Neuronal stem cell (in vitro differentiated cells): ENCODE data around the gene PADI3.

Experiments
- DNase-seq: peaks from one replicate; pipeline ENCODE4 v3.0.0-alpha.2; 2013; ENCODE audit warnings: low spot score
- H2AFZ ChIP-seq: one replicate; pipeline ENCODE4 v1.6.1; 2013; ENCODE audit warnings: mild to moderate bottlenecking, low read length, inconsistent platforms
- H2AK5ac ChIP-seq: 2 replicates; pipeline ENCODE4 v1.6.1; 2013; ENCODE audit warnings: low read depth, mild to moderate bottlenecking, inconsistent platforms, low read length, moderate library complexity, mixed read lengths
- H2BK120ac ChIP-seq: 2 replicates; pipeline ENCODE4 v1.6.1; 2013; ENCODE audit warnings: low read depth, mild to moderate bottlenecking, inconsistent platforms, low read length, moderate library complexity, mixed read lengths
- H2BK12ac ChIP-seq: one replicate; pipeline ENCODE4 v1.6.1; 2013; ENCODE audit warnings: low read length, inconsistent platforms
- H2BK15ac ChIP-seq: 2 replicates; pipeline ENCODE4 v1.6.1; 2013; ENCODE audit warnings: mild to moderate bottlenecking, low read length, inconsistent platforms, mixed read lengths
- H2BK5ac ChIP-seq: one replicate; pipeline ENCODE4 v1.6.1; 2013; ENCODE audit warnings: inconsistent platforms, mild to moderate bottlenecking, low read length, moderate library complexity
- H3K14ac ChIP-seq: one replicate; pipeline ENCODE4 v1.6.1; 2013; ENCODE audit warnings: low read length, inconsistent platforms
- H3K18ac ChIP-seq: 2 replicates; pipeline ENCODE4 v1.6.1; 2013; ENCODE audit warnings: low read length, inconsistent platforms
- H3K23ac ChIP-seq: 2 replicates; pipeline ENCODE4 v1.6.1; 2013; ENCODE audit warnings: low read depth, mild to moderate bottlenecking, mixed read lengths, low read length, inconsistent platforms; ENCODE audit not compliant: poor library complexity
- H3K27ac ChIP-seq: replicated peaks from 3 replicates; pipeline ENCODE4 v1.5.1; 2013; ENCODE audit warnings: low read length, inconsistent platforms
- H3K27me3 ChIP-seq, 3 experiments: 2 replicates each; pipeline ENCODE4 v1.6.1; 2013; ENCODE audit warnings: low read length in 3 of 3, mild to moderate bottlenecking in 2 of 3, inconsistent platforms in 1 of 3, low read depth in 1 of 3, mixed read lengths in 1 of 3, moderate library complexity in 1 of 3; ENCODE audit not compliant: control insufficient read depth in 3 of 3, insufficient read depth in 3 of 3
- H3K36me3 ChIP-seq, 2 donors: replicated peaks in 1 of 2; 2 replicates each; pipeline ENCODE4 v1.6.1; 2013; ENCODE audit warnings: low read length in 2 of 2; ENCODE audit not compliant: control insufficient read depth in 2 of 2, insufficient read depth in 2 of 2
- H3K4ac ChIP-seq: 2 replicates; pipeline ENCODE4 v1.6.1; 2013; ENCODE audit warnings: inconsistent platforms, mild to moderate bottlenecking, low read length, moderate library complexity
- H3K4me1 ChIP-seq, 2 donors: 1 replicate in 1 of 2; 2 replicates in 1 of 2; pipeline ENCODE4 v1.6.1; 2013; ENCODE audit warnings: low read length in 2 of 2, low read depth in 1 of 2; ENCODE audit not compliant: control insufficient read depth in 2 of 2, insufficient read depth in 1 of 2
- H3K4me2 ChIP-seq: one replicate; pipeline ENCODE4 v1.6.1; 2013; ENCODE audit warnings: mild to moderate bottlenecking, low read length, inconsistent platforms; ENCODE audit not compliant: insufficient read depth, poor library complexity, severe bottlenecking
- H3K4me3 ChIP-seq, 2 donors: 2 replicates each; pipeline ENCODE4 v1.5.1; 2013; ENCODE audit warnings: low read length in 2 of 2, mild to moderate bottlenecking in 2 of 2, inconsistent platforms in 1 of 2, moderate library complexity in 1 of 2
- H3K79me1 ChIP-seq: one replicate; pipeline ENCODE4 v1.6.1; 2013; ENCODE audit warnings: low read depth, mild to moderate bottlenecking, inconsistent platforms, low read length, moderate library complexity
- H3K9ac ChIP-seq: one replicate; pipeline ENCODE4 v1.6.1; 2013; ENCODE audit warnings: mild to moderate bottlenecking, low read depth, low read length, inconsistent platforms; ENCODE audit not compliant: poor library complexity
- H3K9me3 ChIP-seq, 2 donors: replicated peaks in 1 of 2; 2 replicates each; pipeline versions ENCODE3 to v1.6.1; 2013; ENCODE audit warnings: low read length in 2 of 2, mild to moderate bottlenecking in 2 of 2, inconsistent platforms in 1 of 2, low read depth in 1 of 2, mixed read lengths in 1 of 2, moderate library complexity in 1 of 2; ENCODE audit not compliant: control insufficient read depth in 2 of 2, insufficient read depth in 1 of 2
- H4K8ac ChIP-seq: one replicate; pipeline ENCODE4 v1.6.1; 2013; ENCODE audit warnings: low read depth, mild to moderate bottlenecking, inconsistent platforms, low read length, moderate library complexity
- H4K91ac ChIP-seq: one replicate; pipeline ENCODE4 v1.6.1; 2013; ENCODE audit warnings: low read length, low read depth, mild to moderate bottlenecking, inconsistent platforms; ENCODE audit not compliant: poor library complexity
- WGBS, 2 donors: extraction: QIAGEN DNeasy Blood & Tissue Kit; methylation state at CpG; one replicate each; pipeline ENCODE4 v1.1.7; 2013; ENCODE audit warnings: missing lambda C conversion rate in 2 of 2, mixed read lengths in 1 of 2; ENCODE audit not compliant: insufficient read length in 2 of 2, insufficient replicate concordance in 1 of 2; ENCODE audit errors: extremely low coverage in 2 of 2; 5-methylcytosine and 5-hydroxymethylcytosine counted together

The PADI3 gene

DNA sequence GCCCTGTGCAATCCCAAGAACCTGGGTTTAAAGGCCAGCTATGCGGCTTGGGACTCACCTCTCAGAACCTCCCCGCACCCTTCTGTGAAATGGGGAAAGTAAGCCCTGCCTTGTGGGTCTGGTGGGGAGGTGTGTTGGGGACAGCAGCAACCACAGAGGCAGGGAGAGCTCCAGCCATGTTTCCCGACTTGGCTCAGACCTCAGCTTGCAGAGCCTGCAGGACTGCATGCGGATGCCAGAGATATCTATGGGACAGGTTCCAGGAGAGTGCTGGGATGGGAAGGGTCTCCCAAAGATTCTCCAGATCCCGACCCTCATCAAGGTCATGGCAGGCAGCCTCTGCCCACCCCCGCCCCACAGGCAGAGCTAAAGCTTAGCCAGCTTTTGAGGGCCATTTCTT, 23.8 kb upstream of the PADI3 start:
- Histone ChIP-seq H4K91ac (no peak overlapping the region), H2AFZ (no peak overlapping the region), H3K9me3 (no peaks in the 10 kb centered on the region), H2AK5ac (peak overlapping the region; percentile 11), H2BK5ac (no peak overlapping the region), H4K8ac (no peak overlapping the region), H2BK120ac (no peak overlapping the region), H3K14ac (no peak overlapping the region), H3K4ac (no peak overlapping the region), H3K23ac (no peak overlapping the region), H3K27ac (no peak overlapping the region), H3K9ac (no peak overlapping the region), H3K79me1 (no peaks in the 10 kb centered on the region), H3K36me3 (no peaks in the 10 kb centered on the region), H3K18ac (peak overlapping the region; percentile 36), H3K4me1 (no peaks in the 10 kb centered on the region), H2BK12ac (no peak overlapping the region), H3K4me2 (no peak overlapping the region), H3K4me3 (no peak overlapping the region), H3K27me3 (peaks cover 0 to 20% (median 0%) of the 10 kb centered on the region in 3 experiments), H2BK15ac (no peak overlapping the region)
- WGBS, 2 donors: no CpG with 5 or more reads among the region's 6 CpGs
- no peak for DNase-seq

DNA sequence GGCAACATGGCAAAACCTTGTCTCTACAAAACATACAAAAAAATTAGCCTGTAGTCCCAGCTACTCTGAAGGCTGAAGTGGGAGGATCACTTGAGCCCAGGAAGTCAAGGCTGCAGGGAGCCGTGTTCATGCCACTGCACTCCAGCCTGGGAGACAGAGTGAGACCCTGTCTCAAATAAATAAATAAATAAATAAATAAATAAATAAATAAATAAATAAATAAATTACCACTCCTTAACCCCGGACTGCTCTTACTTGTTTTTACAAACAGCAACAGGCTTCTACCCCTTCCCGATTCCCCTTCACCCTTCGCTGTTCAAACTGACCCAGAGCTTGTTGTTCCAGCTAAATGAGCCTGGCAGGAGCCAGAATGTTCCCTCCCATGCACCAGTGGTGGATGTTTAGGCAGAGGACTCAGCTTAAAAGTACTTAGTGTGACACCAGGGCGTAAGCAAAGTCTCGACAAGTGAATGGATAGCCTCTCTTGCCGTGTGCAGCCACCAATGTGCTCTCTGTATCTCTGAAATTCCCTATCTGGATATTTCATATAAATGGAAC, 21.5 kb upstream of the PADI3 start:
- no peak overlapping the region for H3K9ac ChIP-seq
- H3K27me3 ChIP-seq: peaks cover 0 to 10% (median 0%) of the 10 kb centered on the region in 3 experiments
- H4K8ac ChIP-seq: no peak overlapping the region
- no peak overlapping the region for H2BK15ac ChIP-seq
- H2BK5ac ChIP-seq: no peak overlapping the region
- H2BK120ac ChIP-seq: no peak overlapping the region
- H3K9me3 ChIP-seq: no peaks in the 10 kb centered on the region
- H2BK12ac ChIP-seq: no peak overlapping the region
- no peak for DNase-seq
- H3K4me2 ChIP-seq: no peak overlapping the region
- no peaks in the 10 kb centered on the region for H3K36me3 ChIP-seq
- no peak overlapping the region for H4K91ac ChIP-seq
- H3K18ac ChIP-seq: no peak overlapping the region
- H2AFZ ChIP-seq: no peak overlapping the region
- no peak overlapping the region for H3K14ac ChIP-seq
- H3K4me3 ChIP-seq: no peak overlapping the region
- no peak overlapping the region for H3K4ac ChIP-seq
- no peak overlapping the region for H2AK5ac ChIP-seq
- H3K4me1 ChIP-seq: no peaks in the 10 kb centered on the region
- H3K27ac ChIP-seq: no peak overlapping the region
- no CpG with 5 or more reads among the region's 7 CpGs for WGBS, 2 donors
- no peaks in the 10 kb centered on the region for H3K79me1 ChIP-seq
- H3K23ac ChIP-seq: no peak overlapping the region

DNA sequence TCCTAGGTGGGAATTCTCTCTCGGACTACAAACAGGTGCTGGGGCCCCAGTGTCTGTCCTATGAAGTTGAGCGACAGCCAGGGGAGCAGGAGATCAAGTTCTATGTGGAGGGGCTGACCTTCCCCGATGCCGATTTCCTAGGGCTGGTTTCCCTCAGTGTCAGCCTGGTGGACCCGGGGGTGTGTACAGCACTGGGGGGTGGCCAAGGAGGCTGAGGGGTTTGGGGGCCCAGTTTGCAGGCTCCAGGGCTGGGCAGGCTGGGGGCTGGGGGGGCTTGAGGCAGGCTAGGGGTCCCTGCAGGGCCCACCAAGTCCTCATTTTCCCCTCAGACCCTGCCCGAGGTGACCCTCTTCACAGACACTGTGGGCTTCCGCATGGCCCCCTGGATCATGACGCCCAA, 20.3 kb upstream of the PADI3 start:
- WGBS, 2 donors: no CpG with 5 or more reads among the region's 8 CpGs
- Histone ChIP-seq H3K79me1 (no peaks in the 10 kb centered on the region), H2BK120ac (no peak overlapping the region)

DNA sequence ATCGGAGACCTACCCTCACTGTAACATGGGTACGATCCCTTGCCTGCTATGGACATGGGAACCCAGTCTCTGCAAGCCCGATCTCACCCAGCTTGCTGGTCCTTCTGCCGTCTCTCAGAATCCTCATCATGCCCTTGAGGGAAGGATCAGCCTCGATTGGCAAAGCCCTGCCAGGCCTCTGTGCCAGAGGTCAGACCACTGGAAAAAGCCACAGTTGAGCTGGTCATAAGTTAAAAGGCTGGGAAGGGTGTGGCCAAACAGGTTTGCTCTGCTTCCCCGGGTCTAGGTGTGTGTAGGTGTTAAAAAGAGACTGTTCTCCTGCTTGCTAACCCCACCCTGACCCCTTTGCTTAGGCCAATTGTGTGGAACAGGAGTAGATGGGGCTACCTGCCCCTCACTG, 19.5 kb upstream of the PADI3 start:
- no peaks in the 10 kb centered on the region for H3K9me3 ChIP-seq
- H2BK120ac ChIP-seq: no peak overlapping the region
- no peak overlapping the region for H2BK5ac ChIP-seq
- no peak overlapping the region for H4K8ac ChIP-seq
- no peak overlapping the region for H3K4me3 ChIP-seq
- H3K23ac ChIP-seq: no peak overlapping the region
- H3K27me3 ChIP-seq: peaks cover 0 to 3% (median 0%) of the 10 kb centered on the region in 3 experiments
- no peak overlapping the region for H3K4ac ChIP-seq
- H4K91ac ChIP-seq: no peak overlapping the region
- no peak overlapping the region for H2AFZ ChIP-seq
- H2BK12ac ChIP-seq: no peak overlapping the region
- no peaks in the 10 kb centered on the region for H3K79me1 ChIP-seq
- WGBS, 2 donors: no CpG with 5 or more reads among the region's 6 CpGs
- DNase-seq: no peak
- H3K14ac ChIP-seq: no peak overlapping the region
- no peak overlapping the region for H3K18ac ChIP-seq
- H3K4me1 ChIP-seq: no peaks in the 10 kb centered on the region
- H3K27ac ChIP-seq: no peak overlapping the region
- no peak overlapping the region for H3K9ac ChIP-seq
- H3K4me2 ChIP-seq: no peak overlapping the region
- no peak overlapping the region for H2AK5ac ChIP-seq
- H3K36me3 ChIP-seq: no peaks in the 10 kb centered on the region
- no peak overlapping the region for H2BK15ac ChIP-seq

More for the DNA sequence above, 20.3 kb upstream of the PADI3 start:
- Histone ChIP-seq H2AK5ac (no peak overlapping the region), H3K27me3 (peaks cover 0 to 3% (median 0%) of the 10 kb centered on the region in 3 experiments), H3K4me2 (no peak overlapping the region), H3K9me3 (no peaks in the 10 kb centered on the region), H4K8ac (no peak overlapping the region), H3K36me3 (no peaks in the 10 kb centered on the region), H3K4ac (no peak overlapping the region), H3K27ac (no peak overlapping the region), H3K9ac (no peak overlapping the region), H2BK15ac (no peak overlapping the region), H2BK5ac (no peak overlapping the region), H3K18ac (peak overlapping the region; percentile 41), H2AFZ (no peak overlapping the region), H3K4me3 (no peak overlapping the region), H3K4me1 (no peaks in the 10 kb centered on the region), H3K23ac (no peak overlapping the region), H2BK12ac (no peak overlapping the region), H3K14ac (peak overlapping the region; percentile 31), H4K91ac (no peak overlapping the region)
- no peak for DNase-seq
